IPS-15b (cell line): Measurements from ENCODE around the gene HSF2BP.
"Not testable (repeated sequence)": the region's sequence is repeated elsewhere in the genome, so short reads cannot be mapped to it uniquely, and the experiment has no call there.

Source experiments
- H3K27me3 ChIP-seq: one replicate; pipeline ENCODE4 v1.6.1; 2013; ENCODE audit warnings: low read length; ENCODE audit not compliant: control insufficient read depth, insufficient read depth
- H3K36me3 ChIP-seq: one replicate; pipeline ENCODE4 v1.6.1; 2013; ENCODE audit warnings: low read length; ENCODE audit not compliant: control insufficient read depth, insufficient read depth
- H3K4me1 ChIP-seq: one replicate; pipeline ENCODE4 v1.6.1; 2013; ENCODE audit warnings: mild to moderate bottlenecking, low read length; ENCODE audit not compliant: control insufficient read depth, insufficient read depth
- H3K4me3 ChIP-seq: one replicate; pipeline ENCODE4 v1.5.1; 2013; ENCODE audit warnings: low read depth, low read length
- H3K9ac ChIP-seq: one replicate; pipeline ENCODE4 v1.6.1; 2013; ENCODE audit warnings: low read depth, mild to moderate bottlenecking, low read length
- H3K9me3 ChIP-seq: one replicate; pipeline ENCODE4 v1.6.1; 2013; ENCODE audit warnings: mild to moderate bottlenecking, low read length; ENCODE audit not compliant: control insufficient read depth, insufficient read depth

HSF2BP gene

DNA sequence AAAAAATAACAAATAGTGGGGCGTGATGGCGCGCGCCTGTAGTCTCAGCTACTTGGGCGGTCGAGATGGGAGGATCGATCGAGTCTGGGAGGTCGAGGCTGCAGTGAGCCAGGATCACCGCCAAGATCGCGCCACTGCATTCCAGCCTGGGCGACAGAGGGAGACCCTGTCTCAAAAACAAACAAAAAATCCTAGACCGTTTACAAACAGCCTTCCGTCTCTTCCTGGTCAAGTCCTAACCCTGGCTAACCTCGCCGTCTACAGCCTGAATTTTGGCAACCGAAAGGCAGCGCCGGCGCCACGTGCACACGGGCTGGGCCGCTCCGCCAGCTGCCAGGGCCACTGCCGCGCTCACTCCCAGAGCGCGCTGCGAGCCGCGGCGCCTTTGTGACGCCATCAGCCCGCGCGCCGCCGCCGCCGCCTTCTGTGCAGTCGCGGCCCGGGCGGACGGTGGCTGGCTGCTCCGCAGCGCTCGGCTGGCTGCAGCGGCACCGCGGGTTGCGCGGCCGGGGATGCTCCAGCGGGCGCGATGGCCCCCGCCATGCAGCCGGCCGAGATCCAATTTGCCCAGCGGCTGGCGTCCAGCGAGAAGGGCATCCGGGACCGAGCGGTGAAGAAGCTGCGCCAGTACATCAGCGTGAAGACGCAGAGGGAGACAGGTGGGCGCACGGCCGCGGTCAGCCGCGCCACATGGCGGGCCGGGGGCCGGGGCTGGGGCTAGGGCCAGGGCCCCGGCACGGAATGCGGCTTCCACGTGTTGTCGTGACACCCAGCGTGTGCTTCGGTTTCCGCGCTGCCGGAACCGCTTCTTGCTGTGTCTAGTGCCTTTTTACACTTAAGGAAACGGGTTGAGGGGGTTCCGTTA, at the start of gene HSF2BP, which contains the start of gene RRP1B:
TSS of gene HSF2BP (minus strand) at position 353 of the 865 bp plus-strand sequence. CDS start 1,392 bp downstream, outside the sequence.
TSS of gene RRP1B (plus strand) at position 425 of the 865 bp plus-strand sequence. CDS start at position 530, 105 bp downstream.
- H3K4me1 ChIP-seq, result peaks cover 5% of the 10 kb centered on the region
- no peaks in the 10 kb centered on the region for H3K27me3 ChIP-seq
- H3K36me3 ChIP-seq, result peaks cover 3% of the 10 kb centered on the region
- H3K9me3 ChIP-seq, result no peaks in the 10 kb centered on the region
- peak within 1 kb of the TSS; percentile 85 for H3K4me3 ChIP-seq
- peak within 1 kb of the TSS; percentile 85 for H3K9ac ChIP-seq

- Histone ChIP-seq H3K9me3 (no peaks in the 10 kb centered on the region), H3K36me3 (no peaks in the 10 kb centered on the region), H3K4me3 (no peak overlapping the region), H3K4me1 (peaks cover 8% of the 10 kb centered on the region), H3K9ac (no peak overlapping the region), H3K27me3 (no peaks in the 10 kb centered on the region)
These were observed 49.6 kb upstream of the HSF2BP start for GRCh38 chr21:43708745-43709381.

GRCh38 chr21:43707462-43707861, 48.2 kb upstream of the HSF2BP start:
- Histone ChIP-seq H3K4me1 (peaks cover 4% of the 10 kb centered on the region), H3K36me3 (no peaks in the 10 kb centered on the region), H3K4me3 (no peak overlapping the region), H3K27me3 (no peaks in the 10 kb centered on the region), H3K9me3 (no peaks in the 10 kb centered on the region), H3K9ac (no peak overlapping the region)

DNA sequence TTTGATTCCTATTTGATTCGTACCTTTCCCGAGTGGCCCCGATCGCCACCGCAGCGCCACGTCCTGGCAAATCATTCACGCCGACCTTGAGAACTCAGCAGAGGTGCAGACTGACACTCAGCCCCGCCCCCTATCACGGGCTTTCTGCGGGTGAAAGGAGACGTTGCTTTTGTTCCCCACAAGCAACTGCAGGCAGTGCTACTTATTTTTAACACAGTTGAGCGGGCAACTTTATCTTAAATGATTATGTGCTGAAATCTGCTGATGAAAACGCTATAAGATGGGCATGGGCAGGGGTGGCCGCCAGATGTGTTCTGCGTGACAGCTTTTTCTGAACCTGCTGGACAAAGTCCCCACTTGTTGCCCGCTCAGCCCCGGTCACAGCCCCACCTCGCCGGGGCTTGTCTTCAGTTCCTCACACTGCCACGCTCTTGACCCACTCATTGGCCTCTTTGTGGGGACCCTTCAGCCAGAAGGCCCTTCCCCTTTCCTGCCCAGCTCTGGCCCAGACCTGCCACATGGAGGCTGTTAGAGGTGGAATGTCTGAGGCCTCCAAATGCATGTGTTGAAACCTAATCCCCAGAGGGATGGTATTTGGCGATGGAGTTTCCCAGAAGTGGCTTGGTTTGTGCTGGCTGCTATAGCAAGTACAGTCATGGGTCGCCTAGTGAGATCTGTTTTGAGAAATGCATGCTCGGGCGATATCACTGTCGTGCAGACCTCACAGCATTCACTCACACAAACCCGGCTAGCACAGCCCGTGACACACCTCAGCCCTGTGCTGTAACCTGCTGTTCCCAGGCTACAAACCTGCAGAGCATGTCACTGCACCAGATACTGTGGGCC, 44.0 kb upstream of the HSF2BP start:
- H3K4me1 ChIP-seq, result no peaks in the 10 kb centered on the region
- H3K9ac ChIP-seq, result no peak overlapping the region
- H3K4me3 ChIP-seq, result no peak overlapping the region

DNA sequence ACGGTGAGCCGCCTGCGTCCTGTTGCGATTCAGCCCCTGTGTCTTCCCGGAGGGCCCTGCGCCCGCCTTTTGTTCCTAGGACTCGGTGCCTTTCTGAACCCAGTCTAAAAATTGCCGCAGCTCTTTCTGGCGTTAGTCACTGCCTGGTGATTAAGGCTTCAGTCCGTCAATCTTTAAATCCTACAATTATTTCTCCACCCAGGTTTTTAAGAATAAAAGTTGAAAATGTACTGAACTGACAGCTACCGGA, 43.4 kb upstream of the HSF2BP start:
- H3K4me1 ChIP-seq, result no peaks in the 10 kb centered on the region
- H3K9ac ChIP-seq, result no peak overlapping the region
- no peak overlapping the region for H3K4me3 ChIP-seq

More for the DNA sequence above, 44.0 kb upstream of the HSF2BP start:
- Histone ChIP-seq H3K9me3 (no peaks in the 10 kb centered on the region), H3K27me3 (no peaks in the 10 kb centered on the region), H3K36me3 (no peaks in the 10 kb centered on the region)

DNA sequence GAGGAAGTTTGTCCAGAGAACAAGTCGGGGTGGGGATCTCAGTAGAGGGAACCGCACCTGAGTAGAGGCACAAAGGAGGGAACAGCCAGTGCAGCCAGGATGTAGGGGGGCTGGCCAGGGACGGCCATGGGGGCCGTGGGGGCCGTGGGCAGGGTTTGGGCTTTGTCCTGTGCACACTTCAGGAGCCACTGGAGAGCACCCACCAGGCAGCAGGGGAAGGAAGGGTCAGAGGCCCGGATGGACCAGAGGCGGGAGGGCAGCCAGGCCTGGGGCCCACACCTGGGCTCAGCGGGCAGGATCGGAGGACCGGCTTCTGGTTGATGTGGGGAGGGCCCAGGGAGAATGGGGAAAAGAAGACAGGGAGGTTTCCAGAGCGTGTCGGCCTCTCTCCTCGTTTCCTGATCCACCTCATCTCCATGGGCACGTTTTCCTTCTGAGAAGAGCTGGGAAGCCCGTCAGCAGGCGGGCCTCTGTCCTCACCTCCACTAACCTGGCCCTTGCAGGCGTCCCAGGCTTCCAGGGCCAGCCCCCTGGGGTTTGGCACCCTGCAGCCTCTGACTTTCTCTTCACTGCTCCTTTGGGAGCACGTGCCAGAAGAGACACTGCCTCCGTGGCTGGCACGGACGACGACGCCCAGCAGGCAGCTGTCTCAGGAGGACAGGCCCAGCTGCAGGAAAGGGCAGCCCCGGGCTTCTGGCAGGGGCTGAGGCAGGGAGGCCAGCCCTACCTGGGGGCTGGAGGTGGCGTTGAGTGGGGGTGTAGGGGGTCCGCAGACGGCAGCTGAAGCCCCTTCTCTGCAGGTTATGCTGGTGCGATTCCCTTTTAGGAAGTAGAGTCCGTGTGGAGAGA, 42.9 kb upstream of the HSF2BP start:
- no peaks in the 10 kb centered on the region for H3K4me1 ChIP-seq
- no peaks in the 10 kb centered on the region for H3K27me3 ChIP-seq
- no peaks in the 10 kb centered on the region for H3K36me3 ChIP-seq
- no peaks in the 10 kb centered on the region for H3K9me3 ChIP-seq
- no peak overlapping the region for H3K9ac ChIP-seq
- H3K4me3 ChIP-seq, result no peak overlapping the region

More for the DNA sequence above, 43.4 kb upstream of the HSF2BP start:
- H3K36me3 ChIP-seq, result no peaks in the 10 kb centered on the region
- H3K27me3 ChIP-seq, result no peaks in the 10 kb centered on the region
- H3K9me3 ChIP-seq, result no peaks in the 10 kb centered on the region

DNA sequence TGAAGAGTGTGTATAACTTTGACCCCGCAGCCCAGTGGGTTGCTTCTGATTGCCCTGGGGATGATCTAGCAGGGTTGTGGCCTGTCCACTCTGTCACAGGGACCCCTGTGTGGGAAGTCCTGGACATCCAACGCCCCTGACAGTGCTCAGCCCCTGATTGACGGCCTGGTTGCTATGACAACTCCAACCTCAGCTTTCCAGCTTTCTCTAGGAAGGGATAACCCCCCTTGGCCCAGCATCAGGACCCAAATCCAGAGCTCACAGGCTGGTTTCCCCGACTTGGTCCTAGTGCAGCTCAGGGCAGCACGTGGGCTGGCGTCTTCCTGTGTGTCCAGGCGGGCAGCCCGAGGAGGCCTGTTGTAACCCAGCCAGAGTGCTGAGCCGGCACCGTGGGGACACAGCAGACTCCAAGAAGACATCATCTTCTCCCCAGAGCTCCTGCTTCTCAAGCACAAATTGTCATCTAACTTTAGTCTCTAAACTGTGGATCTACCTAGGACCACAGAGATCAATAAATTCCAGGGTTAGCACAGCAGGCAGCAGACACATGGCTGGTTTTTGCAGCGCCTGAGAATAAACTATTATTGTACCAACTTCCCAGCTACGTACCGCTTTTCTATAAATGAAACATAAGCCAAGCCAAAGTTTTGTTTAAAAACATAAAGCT, 40.8 kb upstream of the HSF2BP start:
- Histone ChIP-seq H3K9me3 (no peaks in the 10 kb centered on the region), H3K9ac (no peak overlapping the region), H3K4me3 (no peak overlapping the region), H3K27me3 (no peaks in the 10 kb centered on the region), H3K36me3 (peaks cover 3% of the 10 kb centered on the region), H3K4me1 (no peaks in the 10 kb centered on the region)

DNA sequence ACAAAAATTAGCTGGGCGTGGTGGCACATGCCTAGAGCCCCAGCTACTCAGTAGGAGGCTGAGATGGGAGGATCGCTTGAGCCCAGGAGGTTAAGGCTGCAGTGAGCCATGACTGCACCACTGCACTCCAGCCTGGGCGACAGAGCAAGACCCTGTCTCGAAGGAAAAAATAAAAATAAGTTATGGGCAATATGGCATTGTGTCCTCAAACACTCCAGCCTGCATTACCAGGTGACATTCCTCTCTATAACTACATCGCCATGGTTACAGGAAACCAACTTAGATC, 40.1 kb upstream of the HSF2BP start:
- H3K9ac ChIP-seq, H3K9me3 ChIP-seq, H3K4me3 ChIP-seq, H3K4me1 ChIP-seq, H3K27me3 ChIP-seq, H3K36me3 ChIP-seq: not testable (repeated sequence)

DNA sequence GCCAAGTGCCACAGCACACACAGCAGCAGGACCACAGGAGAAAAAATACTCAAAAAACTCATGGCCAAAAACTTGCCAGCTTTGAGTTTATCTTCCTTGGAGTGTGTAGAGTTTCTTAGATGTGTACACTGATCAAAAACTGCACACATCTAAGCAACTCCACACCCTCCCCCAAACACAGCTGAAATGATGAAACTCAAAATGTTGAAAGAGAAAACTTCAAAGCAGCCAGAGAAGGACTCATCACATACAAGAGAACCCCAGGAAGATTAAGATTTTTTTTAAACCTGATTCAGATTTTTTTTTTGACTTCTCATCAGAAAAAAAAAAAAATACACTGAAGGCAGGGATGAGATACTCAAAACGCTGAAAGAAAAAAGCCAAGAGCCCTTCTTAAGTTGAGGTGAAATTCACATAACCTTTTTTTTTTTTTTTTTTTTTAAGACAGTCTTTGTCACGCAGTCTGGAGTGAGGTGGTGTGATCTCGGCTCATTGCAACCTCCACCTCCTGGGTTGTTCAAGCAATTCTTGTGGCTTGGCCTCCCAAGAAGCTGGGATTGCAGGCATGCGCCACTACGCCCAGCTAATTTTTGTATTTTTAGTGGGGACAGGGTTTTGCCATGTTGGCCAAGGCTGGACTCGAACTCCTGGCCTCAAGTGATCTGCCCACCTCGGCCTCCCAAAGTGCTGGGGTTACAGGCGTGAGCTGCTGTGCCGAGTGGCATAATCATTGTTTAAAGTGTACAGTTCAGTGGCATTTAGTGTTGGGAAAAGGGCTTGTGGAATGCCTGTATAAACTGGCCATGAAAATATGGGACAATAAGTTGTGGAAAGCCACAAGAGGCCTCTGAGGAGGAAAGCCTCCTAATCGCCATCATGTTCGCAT, 38.7 kb upstream of the HSF2BP start:
- Histone ChIP-seq H3K27me3 (no peaks in the 10 kb centered on the region), H3K9ac (no peak overlapping the region), H3K36me3 (peaks cover 16% of the 10 kb centered on the region), H3K4me1 (no peaks in the 10 kb centered on the region), H3K4me3 (no peak overlapping the region), H3K9me3 (no peaks in the 10 kb centered on the region)

DNA sequence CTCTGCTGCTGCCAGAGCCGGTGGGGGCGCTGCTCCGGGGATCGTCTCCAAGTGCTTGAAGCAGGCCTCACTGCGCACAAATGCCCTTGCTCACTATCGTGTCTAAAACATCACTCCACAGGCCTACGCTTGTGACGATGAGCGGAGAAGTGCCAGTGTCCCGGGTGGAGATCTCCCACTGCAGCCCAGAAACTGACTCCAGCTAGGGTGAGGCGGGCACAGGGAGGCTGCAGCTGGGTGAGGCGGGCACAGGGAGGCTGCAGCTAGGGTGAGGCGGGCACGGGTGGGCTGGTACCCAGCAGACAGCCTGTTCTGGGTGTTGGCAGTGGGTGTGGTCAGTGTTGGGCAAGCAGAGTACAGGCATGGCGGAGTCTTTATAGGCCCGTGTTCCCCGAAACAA, 36.9 kb upstream of the HSF2BP start:
- Histone ChIP-seq H3K4me3 (no peak overlapping the region), H3K9me3 (no peaks in the 10 kb centered on the region), H3K9ac (no peak overlapping the region), H3K27me3 (no peaks in the 10 kb centered on the region), H3K36me3 (peaks cover 27% of the 10 kb centered on the region), H3K4me1 (no peaks in the 10 kb centered on the region)
